Panc1 (cell line): ENCODE measurements around the gene MAN2C1. TPM values are rescaled to one million over a fixed set of nuclear protein-coding genes. Genes with fewer than 3 reads are reported as not detected.

Experiments
- ATAC-seq: fragments of 200-7000 bp; cut with Tn5 transposase; 2 replicates; pipeline ENCODE4 v1.9.1; 2020; ENCODE audit warnings: mild to moderate bottlenecking, moderate library complexity
- BruUV-seq: library from RNA; stranded (reverse); fragments of 400-500 nt; replicated peaks from 2 replicates; lab custom pipeline; 2021; lab: Mats Ljungman, UMichigan
- CTCF ChIA-PET: fragments of 300-600 bp; sonication (Branson Sonifier 250); formaldehyde crosslinking; loops from one replicate; lab custom pipeline; 2022; ENCODE audit warnings: antibody characterized with exemption; lab: Charles Lee
- POLR2A ChIA-PET: fragments of 300-600 bp; sonication (Branson Sonifier 250); formaldehyde crosslinking; loops from one replicate; lab custom pipeline; 2022; ENCODE audit warnings: antibody characterized with exemption; lab: Charles Lee
- DNase-seq: peaks from one replicate; pipeline ENCODE4 v3.0.0-alpha.2; 2010; ENCODE audit warnings: low read depth, low spot score
- H3K27ac ChIP-seq: 2 replicates; pipeline ENCODE4 v1.5.1; 2011; ENCODE audit warnings: mild to moderate bottlenecking, low read length, inconsistent platforms
- H3K27me3 ChIP-seq: fragments of 200-500 bp; sonication (Bioruptor generic); 2 replicates; pipeline ENCODE4 v1.6.0; 2014; ENCODE audit warnings: low read length, inconsistent platforms; ENCODE audit not compliant: control insufficient read depth, insufficient read depth
- H3K36me3 ChIP-seq: fragments of 200-500 bp; sonication (Bioruptor generic); 2 replicates; pipeline ENCODE4 v1.5.1; 2014; ENCODE audit warnings: inconsistent platforms, mild to moderate bottlenecking, low read length, moderate library complexity; ENCODE audit not compliant: control insufficient read depth, insufficient read depth
- H3K4me1 ChIP-seq: 2 replicates; pipeline ENCODE4 v1.5.1; 2011; ENCODE audit warnings: inconsistent platforms, mild to moderate bottlenecking, low read length, moderate library complexity; ENCODE audit not compliant: control insufficient read depth, insufficient read depth
- H3K4me3 ChIP-seq, 2 experiments: 2 replicates each; pipeline ENCODE4 v1.5.1; 2011 to 2012; ENCODE audit warnings: low read depth in 2 of 2, low read length in 2 of 2, mild to moderate bottlenecking in 2 of 2, inconsistent platforms in 1 of 2, moderate library complexity in 1 of 2
- H3K9me3 ChIP-seq: fragments of 200-500 bp; sonication (Bioruptor generic); 2 replicates; pipeline ENCODE4 v1.5.1; 2014; ENCODE audit warnings: low read depth, mild to moderate bottlenecking, inconsistent platforms, low read length, moderate library complexity; ENCODE audit not compliant: control insufficient read depth, insufficient read depth
- POLR2AphosphoS5 ChIP-seq: IDR thresholded peaks from 2 replicates; pipeline ENCODE4 v1.6.1; 2012; ENCODE audit warnings: mild to moderate bottlenecking, low read depth, low read length, moderate library complexity
- SIN3A ChIP-seq: IDR thresholded peaks from 2 replicates; pipeline ENCODE4 v1.6.1; 2012; ENCODE audit warnings: low read depth, mild to moderate bottlenecking, low read length, moderate library complexity, borderline replicate concordance; ENCODE audit not compliant: insufficient read depth
- TCF7L2 ChIP-seq: IDR thresholded peaks from 2 replicates; pipeline ENCODE4 v1.6.1; 2011; ENCODE audit warnings: mild to moderate bottlenecking, low read depth, low read length, inconsistent platforms
- in situ Hi-C: cut with HindIII; loops from 2 replicates; pipeline ENCODE4 v1.10.0; 2016; ENCODE audit warnings: low sequenced_read_pairs, low pct_unique_long_range_greater_than_20kb
- intact Hi-C: fragments of 100-400 bp; cut with micrococcal nuclease; formaldehyde crosslinking; loops from one replicate; pipeline ENCODE4 v1.10.0; 2022; ENCODE audit not compliant: unreplicated experiment
- total RNA-seq: library from RNA; stranded (reverse); gene quantifications from one replicate; pipeline ENCODE4 v1.2.1, GENCODE V29; 2021; ENCODE audit not compliant: unreplicated experiment
- TF ChIP-seq, protein P1 (sequence below), 2 experiments: IDR thresholded peaks; 2 replicates each; pipeline ENCODE4 v1.6.1; 2011 to 2012; ENCODE audit warnings: low read depth in 2 of 2, control low read depth in 1 of 2, low read length in 1 of 2, mild to moderate bottlenecking in 1 of 2, moderate library complexity in 1 of 2; ENCODE audit not compliant: insufficient read depth in 1 of 2
- TF ChIP-seq, protein P2 (sequence below): fragments of 450-650 bp; IDR thresholded peaks from 2 replicates; pipeline ENCODE4 v1.5.1; 2017; ENCODE audit warnings: mild to moderate bottlenecking

The MAN2C1 gene
- total RNA-seq, 1 experiment from 2014 or later: 127 TPM

DNA sequence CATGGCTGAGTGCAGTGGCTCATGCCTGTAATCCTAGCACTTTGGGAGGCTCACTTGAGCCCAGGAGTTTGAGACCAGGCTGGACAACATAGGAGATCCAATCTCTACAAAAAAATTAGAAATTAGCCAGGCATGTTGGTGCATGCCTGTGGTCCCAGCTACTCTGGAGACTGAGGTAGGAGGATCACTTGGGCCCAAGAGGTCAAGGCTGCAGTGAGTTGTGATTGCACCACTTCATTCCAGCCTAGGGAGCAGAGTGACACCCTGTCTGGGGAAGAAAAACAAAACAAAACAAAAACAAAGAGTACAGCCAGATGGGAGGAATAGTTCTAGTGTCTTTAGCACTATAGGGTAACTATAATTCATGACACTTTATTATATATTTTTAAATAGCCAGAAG is 58.7 kb downstream of the MAN2C1 start:
- CTCF ChIA-PET: no interaction called here
- POLR2A ChIA-PET: no interaction called here
- no peak overlapping the region for H3K4me3 ChIP-seq
- BruUV-seq: no TSS peak
- H3K4me1 ChIP-seq: peaks cover 4% of the 10 kb centered on the region
- no peak overlapping the region for H3K27ac ChIP-seq
- in situ Hi-C loops (no loop called here), intact Hi-C loops (loop anchor here (5.0 kb wide), 1 partner anchor 277 kb away; no protein-coding TSS in a partner anchor)
- no peaks in the 10 kb centered on the region for H3K9me3 ChIP-seq
- H3K27me3 ChIP-seq: peaks cover 3% of the 10 kb centered on the region; the same call in 1 of the 2 replicates
- TF ChIP-seq SIN3A (no peak), POLR2AphosphoS5 (no peak), TCF7L2 (no peak)
- TF ChIP-seq, protein P1, sequence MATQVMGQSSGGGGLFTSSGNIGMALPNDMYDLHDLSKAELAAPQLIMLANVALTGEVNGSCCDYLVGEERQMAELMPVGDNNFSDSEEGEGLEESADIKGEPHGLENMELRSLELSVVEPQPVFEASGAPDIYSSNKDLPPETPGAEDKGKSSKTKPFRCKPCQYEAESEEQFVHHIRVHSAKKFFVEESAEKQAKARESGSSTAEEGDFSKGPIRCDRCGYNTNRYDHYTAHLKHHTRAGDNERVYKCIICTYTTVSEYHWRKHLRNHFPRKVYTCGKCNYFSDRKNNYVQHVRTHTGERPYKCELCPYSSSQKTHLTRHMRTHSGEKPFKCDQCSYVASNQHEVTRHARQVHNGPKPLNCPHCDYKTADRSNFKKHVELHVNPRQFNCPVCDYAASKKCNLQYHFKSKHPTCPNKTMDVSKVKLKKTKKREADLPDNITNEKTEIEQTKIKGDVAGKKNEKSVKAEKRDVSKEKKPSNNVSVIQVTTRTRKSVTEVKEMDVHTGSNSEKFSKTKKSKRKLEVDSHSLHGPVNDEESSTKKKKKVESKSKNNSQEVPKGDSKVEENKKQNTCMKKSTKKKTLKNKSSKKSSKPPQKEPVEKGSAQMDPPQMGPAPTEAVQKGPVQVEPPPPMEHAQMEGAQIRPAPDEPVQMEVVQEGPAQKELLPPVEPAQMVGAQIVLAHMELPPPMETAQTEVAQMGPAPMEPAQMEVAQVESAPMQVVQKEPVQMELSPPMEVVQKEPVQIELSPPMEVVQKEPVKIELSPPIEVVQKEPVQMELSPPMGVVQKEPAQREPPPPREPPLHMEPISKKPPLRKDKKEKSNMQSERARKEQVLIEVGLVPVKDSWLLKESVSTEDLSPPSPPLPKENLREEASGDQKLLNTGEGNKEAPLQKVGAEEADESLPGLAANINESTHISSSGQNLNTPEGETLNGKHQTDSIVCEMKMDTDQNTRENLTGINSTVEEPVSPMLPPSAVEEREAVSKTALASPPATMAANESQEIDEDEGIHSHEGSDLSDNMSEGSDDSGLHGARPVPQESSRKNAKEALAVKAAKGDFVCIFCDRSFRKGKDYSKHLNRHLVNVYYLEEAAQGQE (IDR thresholded peaks at IDR 0.05; ENCODE audit: insufficient read depth in 1 of 2, low read depth in 2 of 2, low read length in 1 of 2): no peak
- TF ChIP-seq, protein P2, sequence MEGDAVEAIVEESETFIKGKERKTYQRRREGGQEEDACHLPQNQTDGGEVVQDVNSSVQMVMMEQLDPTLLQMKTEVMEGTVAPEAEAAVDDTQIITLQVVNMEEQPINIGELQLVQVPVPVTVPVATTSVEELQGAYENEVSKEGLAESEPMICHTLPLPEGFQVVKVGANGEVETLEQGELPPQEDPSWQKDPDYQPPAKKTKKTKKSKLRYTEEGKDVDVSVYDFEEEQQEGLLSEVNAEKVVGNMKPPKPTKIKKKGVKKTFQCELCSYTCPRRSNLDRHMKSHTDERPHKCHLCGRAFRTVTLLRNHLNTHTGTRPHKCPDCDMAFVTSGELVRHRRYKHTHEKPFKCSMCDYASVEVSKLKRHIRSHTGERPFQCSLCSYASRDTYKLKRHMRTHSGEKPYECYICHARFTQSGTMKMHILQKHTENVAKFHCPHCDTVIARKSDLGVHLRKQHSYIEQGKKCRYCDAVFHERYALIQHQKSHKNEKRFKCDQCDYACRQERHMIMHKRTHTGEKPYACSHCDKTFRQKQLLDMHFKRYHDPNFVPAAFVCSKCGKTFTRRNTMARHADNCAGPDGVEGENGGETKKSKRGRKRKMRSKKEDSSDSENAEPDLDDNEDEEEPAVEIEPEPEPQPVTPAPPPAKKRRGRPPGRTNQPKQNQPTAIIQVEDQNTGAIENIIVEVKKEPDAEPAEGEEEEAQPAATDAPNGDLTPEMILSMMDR: no peak
- H3K36me3 ChIP-seq: no peaks in the 10 kb centered on the region
- ATAC-seq (no peak), DNase-seq (no peak)

DNA sequence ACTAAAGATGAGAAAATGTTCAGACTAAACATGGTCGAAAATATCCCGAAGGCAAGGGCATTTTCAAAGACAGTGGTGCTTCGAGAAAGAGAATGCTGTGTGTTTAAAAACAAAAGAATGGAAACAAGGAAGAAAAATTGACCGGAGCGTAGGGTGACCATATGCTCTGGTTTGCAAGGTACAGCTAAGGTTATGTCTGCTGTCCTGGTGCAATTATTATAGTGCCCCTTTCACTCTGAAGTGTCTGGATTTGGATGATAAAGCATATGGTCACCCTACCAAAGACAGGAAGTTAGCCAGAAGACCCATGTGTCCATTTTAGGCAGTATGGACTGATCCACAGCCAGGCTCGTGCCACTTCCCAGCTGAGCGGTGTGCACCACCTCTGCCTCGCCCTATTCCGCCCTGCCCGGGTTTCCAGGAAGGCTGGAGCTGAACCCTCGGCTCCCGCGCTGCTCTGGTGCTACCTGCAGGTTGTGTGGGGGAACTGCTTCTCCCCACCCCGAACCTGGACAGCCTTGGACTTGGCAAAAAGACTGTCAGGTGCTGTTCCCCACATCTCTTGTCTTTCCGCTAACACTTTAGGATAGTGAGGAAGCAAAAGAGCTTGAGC is 60.5 kb downstream of the MAN2C1 start:
- no TSS peak for BruUV-seq
- no peak overlapping the region for H3K27ac ChIP-seq
- TF ChIP-seq, protein P2: peak; percentile 87
- TF ChIP-seq SIN3A: no peak
- TF ChIP-seq POLR2AphosphoS5: no peak
- no peak for TF ChIP-seq TCF7L2
- TF ChIP-seq, protein P1 (IDR thresholded peaks at IDR 0.05; ENCODE audit: insufficient read depth in 1 of 2, low read depth in 2 of 2, low read length in 1 of 2): no peak
- H3K27me3 ChIP-seq: peaks cover 5% of the 10 kb centered on the region; the same call in 1 of the 2 replicates
- CTCF ChIA-PET: interaction anchor here (0.7 to 1.3 kb wide), 3 partner anchors 106 to 278 kb away, joined by 3 to 4 read pairs (median 4); partner anchors contain the start of gene C15orf39
- in situ Hi-C loops (no loop called here), intact Hi-C loops (loop anchor here (5.0 kb wide), 1 partner anchor 276 kb away; no protein-coding TSS in a partner anchor)
- H3K4me3 ChIP-seq: peak overlapping the region in 1 of 2 experiments; percentile 12; a peak in 1 of 4 replicates
- peaks cover 4% of the 10 kb centered on the region for H3K4me1 ChIP-seq
- DNase-seq (peak; percentile 12), ATAC-seq (peak; percentile 100)
- no peaks in the 10 kb centered on the region for H3K9me3 ChIP-seq
- H3K36me3 ChIP-seq: no peaks in the 10 kb centered on the region
- POLR2A ChIA-PET: interaction anchor here (0.6 kb wide), 1 partner anchor 144 kb away, joined by 5 read pairs; the partner anchor contains the start of gene SIN3A
